ENCODE data around the gene DPP6. TPM values are rescaled to one million over a fixed set of nuclear protein-coding genes. Genes with fewer than 3 reads are reported as not detected.
A peak's percentile ranks its signal among the peaks of the same experiment; 100 is the strongest.

The DPP6 gene
- total and polyA plus RNA-seq, 2 experiments from 2014 or later, result 0.20 to 0.44 TPM

GRCh38 chr7:154927624-154928125 is 875.5 kb downstream of the DPP6 start:
- no peaks in the 10 kb centered on the region for H3K9me2 ChIP-seq (replicated peaks; ENCODE audit: insufficient read depth)
- no peaks in the 10 kb centered on the region for H3K79me2 ChIP-seq
- peak overlapping the region; percentile 76 for H3K4me2 ChIP-seq
- peak; percentile 92 for DNase-seq (ENCODE audit: low spot score)
- H2AFZ ChIP-seq, result peak overlapping the region; percentile 72
- H3K4me1 ChIP-seq (ENCODE audit: insufficient read depth), result no peaks in the 10 kb centered on the region
- TF ChIP-seq EZH2phosphoT487 (IDR thresholded peaks at IDR 0.05; ENCODE audit: low read depth, severe bottlenecking, unreplicated experiment) (no peak), CTCF (IDR thresholded peaks at IDR 0.05; ENCODE audit: poor library complexity) (peak; percentile 83)
- peak overlapping the region; percentile 79 for H3K27ac ChIP-seq
- H3K36me3 ChIP-seq (replicated peaks; ENCODE audit: insufficient read depth, low read depth), result no peaks in the 10 kb centered on the region
- no peaks in the 10 kb centered on the region for H4K20me1 ChIP-seq (ENCODE audit: insufficient read depth, poor library complexity, severe bottlenecking)
- H3K4me3 ChIP-seq, result no peak overlapping the region
- no peaks in the 10 kb centered on the region for H3K27me3 ChIP-seq
- WGBS (ENCODE audit: low lambda C conversion rate, missing lambda C conversion rate), result 16% methylated on average over 5 of the region's 5 CpGs
- H3K9me3 ChIP-seq (ENCODE audit: low read depth), result no peaks in the 10 kb centered on the region

DNA sequence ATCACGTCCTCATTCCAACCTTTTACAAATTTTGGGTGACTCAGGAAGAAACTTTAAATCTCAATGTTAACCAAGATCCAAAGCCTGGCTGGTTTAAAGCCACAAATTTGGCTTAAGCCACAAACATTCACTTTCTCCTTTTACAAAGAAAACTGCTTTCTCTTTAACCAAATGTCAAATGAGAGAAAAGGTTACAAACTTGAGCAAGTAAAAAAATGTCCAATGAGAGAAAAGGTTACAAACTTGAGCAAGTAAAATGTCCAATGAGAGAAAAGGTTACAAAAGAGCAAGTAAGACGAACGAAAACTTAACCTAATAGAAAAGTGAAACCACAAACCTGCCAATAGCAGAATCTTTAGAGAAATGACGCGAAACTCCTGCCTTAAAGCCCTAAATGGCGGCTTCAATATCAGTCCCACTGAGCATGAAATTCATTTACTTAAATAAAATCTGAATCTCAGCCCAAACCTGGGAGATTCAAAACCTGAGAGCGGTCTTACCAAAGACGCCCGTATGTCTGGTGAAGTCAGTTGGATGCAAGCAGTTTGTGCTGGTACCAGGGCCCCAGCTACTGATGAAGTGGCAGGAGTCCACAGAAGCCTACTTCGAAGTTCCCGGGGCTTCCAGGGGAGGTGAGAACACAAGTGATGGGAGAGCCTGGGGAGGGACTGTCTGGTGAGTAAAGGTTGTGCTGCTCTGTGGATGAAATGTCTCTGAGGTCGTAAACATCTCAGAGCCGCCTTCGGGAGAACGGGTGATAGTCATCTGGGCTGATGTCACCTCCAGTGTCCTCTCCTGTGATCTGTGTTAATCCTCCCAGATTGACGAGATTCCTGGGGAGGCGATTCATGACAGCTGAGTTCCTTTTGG is 876.2 kb downstream of the DPP6 start:
- Histone ChIP-seq H3K4me1 (ENCODE audit: insufficient read depth) (no peaks in the 10 kb centered on the region), H4K20me1 (ENCODE audit: insufficient read depth, poor library complexity, severe bottlenecking) (no peaks in the 10 kb centered on the region), H3K9me3 (ENCODE audit: low read depth) (no peaks in the 10 kb centered on the region), H3K79me2 (no peaks in the 10 kb centered on the region), H3K27me3 (no peaks in the 10 kb centered on the region), H3K9me2 (replicated peaks; ENCODE audit: insufficient read depth) (no peaks in the 10 kb centered on the region), H3K36me3 (replicated peaks; ENCODE audit: insufficient read depth, low read depth) (no peaks in the 10 kb centered on the region), H3K27ac (peak overlapping the region; percentile 79), H3K4me2 (peak overlapping the region; percentile 76), H2AFZ (peak overlapping the region; percentile 72), H3K4me3 (peak overlapping the region; percentile 27)
- 40% methylated on average over 17 of the region's 17 CpGs for WGBS (ENCODE audit: low lambda C conversion rate, missing lambda C conversion rate)
- DNase-seq (ENCODE audit: low spot score), result peak; percentile 64
- TF ChIP-seq CTCF (IDR thresholded peaks at IDR 0.05; ENCODE audit: poor library complexity) (no peak), EZH2phosphoT487 (IDR thresholded peaks at IDR 0.05; ENCODE audit: low read depth, severe bottlenecking, unreplicated experiment) (no peak), EZH2 (IDR thresholded peaks at IDR 0.05; ENCODE audit: borderline replicate concordance) (no peak)

- H2AFZ ChIP-seq, result peak overlapping the region; percentile 67
- H3K9me2 ChIP-seq (replicated peaks; ENCODE audit: insufficient read depth), result no peaks in the 10 kb centered on the region
- no peaks in the 10 kb centered on the region for H3K79me2 ChIP-seq
- WGBS (ENCODE audit: low lambda C conversion rate, missing lambda C conversion rate), result 86% methylated on average over 9 of the region's 9 CpGs
- H3K4me3 ChIP-seq, result peak overlapping the region; percentile 27
- no peaks in the 10 kb centered on the region for H3K4me1 ChIP-seq (ENCODE audit: insufficient read depth)
- no peak for TF ChIP-seq CTCF (IDR thresholded peaks at IDR 0.05; ENCODE audit: poor library complexity)
- TF ChIP-seq EZH2 (IDR thresholded peaks at IDR 0.05; ENCODE audit: borderline replicate concordance), result no peak
- no peak for TF ChIP-seq EZH2phosphoT487 (IDR thresholded peaks at IDR 0.05; ENCODE audit: low read depth, severe bottlenecking, unreplicated experiment)
- H3K36me3 ChIP-seq (replicated peaks; ENCODE audit: insufficient read depth, low read depth), result no peaks in the 10 kb centered on the region
- H3K27me3 ChIP-seq, result no peaks in the 10 kb centered on the region
- H3K4me2 ChIP-seq, result peak overlapping the region; percentile 76
- H3K27ac ChIP-seq, result peak overlapping the region; percentile 79
- no peaks in the 10 kb centered on the region for H4K20me1 ChIP-seq (ENCODE audit: insufficient read depth, poor library complexity, severe bottlenecking)
- no peaks in the 10 kb centered on the region for H3K9me3 ChIP-seq (ENCODE audit: low read depth)
- DNase-seq (ENCODE audit: low spot score), result no peak
These were observed 877.0 kb downstream of the DPP6 start for GRCh38 chr7:154929006-154929726.
